Measurements from ENCODE around the gene RALY.
A peak's percentile ranks its signal among the peaks of the same experiment; 100 is the strongest.

RALY gene

DNA sequence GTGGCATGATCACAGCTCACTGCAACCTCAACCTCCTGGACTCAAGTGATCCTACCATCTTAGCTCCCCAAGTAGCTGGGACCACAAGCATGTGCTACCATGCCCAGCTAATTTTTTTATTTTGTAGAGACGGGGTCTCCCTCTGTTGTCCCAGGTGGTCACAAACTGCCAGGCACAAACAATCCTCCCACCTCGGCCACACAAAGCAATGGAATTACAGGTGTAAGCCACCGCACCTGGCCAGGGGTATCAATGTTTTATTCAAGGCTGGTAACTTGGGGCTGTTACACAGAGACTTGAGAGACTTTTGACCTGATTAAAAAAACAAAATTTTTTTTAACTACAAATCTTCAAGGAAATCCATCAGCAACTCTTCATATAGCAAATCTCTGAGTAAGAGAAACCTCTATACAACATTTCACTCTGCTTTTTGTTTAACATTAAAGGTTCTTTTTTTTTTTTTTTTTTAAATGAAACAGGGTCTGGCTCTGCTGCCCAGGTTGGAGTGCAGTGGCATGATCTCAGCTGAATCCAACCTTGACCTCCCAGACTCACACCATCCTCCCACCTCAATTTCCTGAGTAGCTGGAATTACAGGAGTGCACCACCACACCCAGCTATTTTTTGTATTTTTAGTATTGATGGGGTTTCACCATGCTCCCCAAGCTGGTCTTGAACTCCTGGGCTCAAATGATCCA, 112.4 kb downstream of the RALY start:
- peaks cover 5% of the 10 kb centered on the region for H3K4me1 ChIP-seq (ENCODE audit: control insufficient read depth, insufficient read depth, low read length, poor library complexity, severe bottlenecking)
- 100% methylated on average over 1 to 3 of the region's 3 CpGs for WGBS, 2 experiments (ENCODE audit: insufficient coverage in 2 of 2)
- peaks cover 93% of the 10 kb centered on the region for H3K36me3 ChIP-seq (ENCODE audit: control insufficient read depth, insufficient read depth, low read length)
- no peak overlapping the region for H3K27ac ChIP-seq (ENCODE audit: low read depth, low read length, severe bottlenecking)
- no peaks in the 10 kb centered on the region for H3K9me3 ChIP-seq (ENCODE audit: control insufficient read depth, low read length)
- no peak overlapping the region for H3K4me3 ChIP-seq (ENCODE audit: extremely low read depth, insufficient read depth, low read length, poor library complexity, severe bottlenecking)

DNA sequence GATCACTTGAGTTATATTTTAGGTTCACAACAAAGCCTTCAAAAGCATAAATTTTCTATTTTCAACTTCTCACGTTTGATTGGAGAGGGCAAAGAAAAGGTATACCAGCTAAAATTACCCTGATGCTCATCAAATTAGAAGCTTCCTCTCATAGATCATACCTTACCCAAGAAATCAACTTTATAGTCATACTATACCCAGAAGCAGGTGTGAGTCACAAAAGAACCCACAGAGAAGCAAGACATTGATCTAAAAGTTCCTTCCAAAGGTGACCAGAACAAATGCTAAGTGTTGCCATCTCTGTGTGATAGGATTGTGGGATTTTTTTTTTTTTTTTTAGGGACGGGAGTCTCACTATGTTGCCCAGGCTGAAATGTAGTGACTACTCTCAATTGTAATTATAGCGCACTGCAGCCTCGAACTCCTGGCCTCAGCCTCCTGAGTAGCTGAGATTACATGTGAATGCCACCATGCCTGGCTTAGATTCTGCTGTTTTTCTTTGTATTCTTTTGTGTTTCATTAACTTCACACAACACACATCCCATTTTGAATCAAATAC, 115.0 kb downstream of the RALY start:
- Histone ChIP-seq H3K4me1 (ENCODE audit: control insufficient read depth, insufficient read depth, low read length, poor library complexity, severe bottlenecking) (peaks cover 5% of the 10 kb centered on the region), H3K27ac (ENCODE audit: low read depth, low read length, severe bottlenecking) (no peak overlapping the region), H3K36me3 (ENCODE audit: control insufficient read depth, insufficient read depth, low read length) (peaks cover 67% of the 10 kb centered on the region), H3K4me3 (ENCODE audit: extremely low read depth, insufficient read depth, low read length, poor library complexity, severe bottlenecking) (no peak overlapping the region), H3K9me3 (ENCODE audit: control insufficient read depth, low read length) (no peaks in the 10 kb centered on the region)
- 100% methylated on average over 1 to 2 of the region's 4 CpGs for WGBS, 2 experiments (ENCODE audit: insufficient coverage in 2 of 2)

DNA sequence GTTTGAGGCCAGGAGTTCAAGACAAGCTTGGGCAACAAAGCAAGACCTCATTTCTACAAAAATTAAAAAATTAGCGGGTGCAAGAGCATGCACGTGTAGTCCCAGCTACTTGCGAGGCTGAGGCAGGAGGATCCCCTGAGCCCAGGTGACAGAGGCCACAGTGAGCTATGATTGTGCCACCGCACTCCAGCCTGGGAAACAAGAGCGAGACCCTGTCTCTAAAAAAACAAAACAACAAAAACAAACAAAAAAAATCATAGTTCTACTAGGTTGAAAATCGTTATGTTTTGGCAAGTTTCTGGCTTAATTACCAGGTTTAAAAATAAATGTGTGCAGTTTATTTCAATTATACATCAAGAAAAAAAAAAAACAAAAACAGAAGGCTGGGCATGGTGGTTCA, 115.7 kb downstream of the RALY start:
- 94 to 96% methylated on average over 2 to 3 of the region's 6 CpGs for WGBS, 2 experiments (ENCODE audit: insufficient coverage in 2 of 2)
- peaks cover 60% of the 10 kb centered on the region for H3K36me3 ChIP-seq (ENCODE audit: control insufficient read depth, insufficient read depth, low read length)
- no peak overlapping the region for H3K27ac ChIP-seq (ENCODE audit: low read depth, low read length, severe bottlenecking)
- peaks cover 5% of the 10 kb centered on the region for H3K4me1 ChIP-seq (ENCODE audit: control insufficient read depth, insufficient read depth, low read length, poor library complexity, severe bottlenecking)
- H3K9me3 ChIP-seq (ENCODE audit: control insufficient read depth, low read length) = no peaks in the 10 kb centered on the region
- H3K4me3 ChIP-seq (ENCODE audit: extremely low read depth, insufficient read depth, low read length, poor library complexity, severe bottlenecking) = no peak overlapping the region

GRCh38 chr20:34110025-34110744, 116.5 kb downstream of the RALY start:
- Histone ChIP-seq H3K4me1 (ENCODE audit: control insufficient read depth, insufficient read depth, low read length, poor library complexity, severe bottlenecking) (peaks cover 5% of the 10 kb centered on the region), H3K27ac (ENCODE audit: low read depth, low read length, severe bottlenecking) (no peak overlapping the region), H3K36me3 (ENCODE audit: control insufficient read depth, insufficient read depth, low read length) (peaks cover 54% of the 10 kb centered on the region), H3K4me3 (ENCODE audit: extremely low read depth, insufficient read depth, low read length, poor library complexity, severe bottlenecking) (peak overlapping the region; percentile 99), H3K9me3 (ENCODE audit: control insufficient read depth, low read length) (no peaks in the 10 kb centered on the region)
- WGBS, 2 experiments (ENCODE audit: insufficient coverage in 2 of 2) = 73 to 76% methylated on average over 6 to 7 of the region's 10 CpGs

DNA sequence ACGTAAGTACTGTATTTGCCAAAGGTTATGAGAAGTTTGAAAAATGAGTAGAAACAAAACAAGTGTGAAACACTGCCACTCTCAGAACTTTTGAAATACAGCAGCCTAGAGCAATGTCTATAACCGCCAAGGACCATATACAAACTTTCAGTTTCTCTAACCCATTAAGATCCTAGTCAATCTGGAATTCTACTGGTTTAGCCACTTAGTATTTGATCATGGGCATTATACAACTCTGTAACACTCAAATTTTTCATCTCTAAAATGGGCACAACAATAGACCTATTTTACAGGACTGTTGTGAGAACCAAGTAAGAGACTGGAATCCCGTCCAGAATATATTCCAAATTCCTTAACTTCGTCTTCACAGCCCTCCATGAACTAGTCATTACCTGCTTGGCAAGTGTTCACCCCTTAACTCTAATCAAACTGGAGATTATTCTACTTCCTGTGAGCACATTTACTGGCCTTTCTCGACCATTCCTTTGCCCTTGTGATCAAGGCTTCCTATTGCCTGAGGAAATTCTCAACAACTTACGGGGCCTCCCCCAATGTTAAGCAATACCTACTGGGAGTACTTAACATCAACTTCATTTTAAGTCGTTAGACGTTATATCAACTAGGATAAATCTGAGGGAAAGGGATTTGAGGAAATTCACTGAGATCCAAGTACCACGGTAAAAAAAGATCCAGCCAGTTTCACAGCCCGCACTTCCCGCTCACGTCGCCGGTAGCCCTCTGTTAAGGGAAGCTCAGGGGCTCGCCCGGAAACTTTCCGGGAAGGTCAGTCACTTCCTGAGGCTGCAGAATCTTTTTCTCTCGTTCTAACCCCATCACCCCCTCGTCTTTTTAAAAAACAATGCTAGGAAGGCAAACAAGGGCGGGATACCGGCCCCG, 117.3 kb downstream of the RALY start:
- peaks cover 46% of the 10 kb centered on the region for H3K36me3 ChIP-seq (ENCODE audit: control insufficient read depth, insufficient read depth, low read length)
- H3K4me1 ChIP-seq (ENCODE audit: control insufficient read depth, insufficient read depth, low read length, poor library complexity, severe bottlenecking) = peaks cover 5% of the 10 kb centered on the region
- H3K4me3 ChIP-seq (ENCODE audit: extremely low read depth, insufficient read depth, low read length, poor library complexity, severe bottlenecking) = peak overlapping the region; percentile 99
- peak overlapping the region; percentile 99 for H3K27ac ChIP-seq (ENCODE audit: low read depth, low read length, severe bottlenecking)
- no peaks in the 10 kb centered on the region for H3K9me3 ChIP-seq (ENCODE audit: control insufficient read depth, low read length)
- 4 to 5% methylated on average over 17 to 19 of the region's 22 CpGs for WGBS, 2 experiments (ENCODE audit: insufficient coverage in 2 of 2)

- peak within 1 kb of the TSS; percentile 99 for H3K27ac ChIP-seq (ENCODE audit: low read depth, low read length, severe bottlenecking)
- peaks cover 36% of the 10 kb centered on the region for H3K36me3 ChIP-seq (ENCODE audit: control insufficient read depth, insufficient read depth, low read length)
- 0% methylated on average over 60 to 73 of the region's 81 CpGs for WGBS, 2 experiments (ENCODE audit: insufficient coverage in 2 of 2)
- peak within 1 kb of the TSS; percentile 99 for H3K4me3 ChIP-seq (ENCODE audit: extremely low read depth, insufficient read depth, low read length, poor library complexity, severe bottlenecking)
- H3K4me1 ChIP-seq (ENCODE audit: control insufficient read depth, insufficient read depth, low read length, poor library complexity, severe bottlenecking) = peaks cover 5% of the 10 kb centered on the region
- H3K9me3 ChIP-seq (ENCODE audit: control insufficient read depth, low read length) = no peaks in the 10 kb centered on the region
Observed at GRCh38 chr20:34111702-34112599, 118.2 kb downstream of the RALY start, which contains the start of gene EIF2S2. Gene EIF2S2, minus strand, starts transcription at chr20:34112243. Its CDS starts 133 bp downstream, at chr20:34112110.

DNA sequence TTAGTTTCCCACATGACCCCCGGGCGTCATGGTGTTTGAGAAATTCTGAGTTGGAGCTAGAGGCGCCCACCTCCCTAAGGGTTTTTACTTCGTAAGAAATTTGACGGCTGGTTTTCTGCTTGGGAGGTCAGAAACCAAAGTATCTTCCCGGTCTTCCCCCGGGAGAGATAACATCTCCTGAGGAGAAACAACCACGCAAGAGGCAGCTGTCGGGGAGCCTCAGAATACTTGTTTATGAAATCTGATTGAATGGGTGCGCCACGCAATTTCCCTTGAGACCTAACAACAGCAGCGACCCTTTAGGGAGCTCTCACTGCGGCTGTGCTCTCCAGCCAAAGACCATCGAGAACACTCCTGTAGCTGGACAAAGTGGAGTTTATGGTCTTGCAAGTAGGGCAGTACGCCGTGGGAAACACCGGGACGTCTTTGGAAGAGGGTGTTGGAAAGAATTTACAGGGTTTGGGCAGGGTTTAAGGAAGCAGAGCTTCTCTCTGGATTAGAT, 118.9 kb downstream of the RALY start:
- Histone ChIP-seq H3K27ac (ENCODE audit: low read depth, low read length, severe bottlenecking) (peak overlapping the region; percentile 99), H3K4me1 (ENCODE audit: control insufficient read depth, insufficient read depth, low read length, poor library complexity, severe bottlenecking) (peaks cover 5% of the 10 kb centered on the region), H3K9me3 (ENCODE audit: control insufficient read depth, low read length) (no peaks in the 10 kb centered on the region), H3K36me3 (ENCODE audit: control insufficient read depth, insufficient read depth, low read length) (peaks cover 30% of the 10 kb centered on the region), H3K4me3 (ENCODE audit: extremely low read depth, insufficient read depth, low read length, poor library complexity, severe bottlenecking) (peak overlapping the region; percentile 99)
- WGBS, 2 experiments (ENCODE audit: insufficient coverage in 2 of 2) = 5 to 19% methylated on average over 11 to 15 of the region's 18 CpGs

- Histone ChIP-seq H3K27ac (ENCODE audit: low read depth, low read length, severe bottlenecking) (no peak overlapping the region), H3K9me3 (ENCODE audit: control insufficient read depth, low read length) (no peaks in the 10 kb centered on the region), H3K4me3 (ENCODE audit: extremely low read depth, insufficient read depth, low read length, poor library complexity, severe bottlenecking) (no peak overlapping the region), H3K36me3 (ENCODE audit: control insufficient read depth, insufficient read depth, low read length) (peaks cover 8% of the 10 kb centered on the region), H3K4me1 (ENCODE audit: control insufficient read depth, insufficient read depth, low read length, poor library complexity, severe bottlenecking) (no peaks in the 10 kb centered on the region)
- WGBS, 2 experiments (ENCODE audit: insufficient coverage in 2 of 2) = 93% methylated on average over 2 of the region's 4 CpGs
Observed at GRCh38 chr20:34114809-34115208, 121.1 kb downstream of the RALY start.

DNA sequence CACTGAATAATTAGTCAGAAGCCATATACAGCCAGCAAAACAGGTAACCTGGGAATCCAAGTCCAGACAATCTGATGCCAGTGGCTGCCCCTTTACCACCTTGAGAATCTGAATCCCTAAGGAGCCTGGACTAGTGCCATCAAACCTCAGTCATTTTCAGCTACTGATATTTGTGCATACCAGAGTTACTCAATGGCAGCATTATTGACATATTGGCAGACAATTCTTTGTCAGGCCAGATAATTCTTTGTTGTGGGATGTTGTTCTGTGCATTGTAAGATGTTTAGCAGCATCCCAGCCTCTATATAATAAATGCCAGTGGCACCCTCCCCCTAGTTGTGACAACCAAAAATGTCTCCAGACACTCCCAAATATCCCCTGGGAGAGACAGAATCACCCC, 121.5 kb downstream of the RALY start:
- peaks cover 4% of the 10 kb centered on the region for H3K36me3 ChIP-seq (ENCODE audit: control insufficient read depth, insufficient read depth, low read length)
- H3K4me3 ChIP-seq (ENCODE audit: extremely low read depth, insufficient read depth, low read length, poor library complexity, severe bottlenecking) = no peak overlapping the region
- no peak overlapping the region for H3K27ac ChIP-seq (ENCODE audit: low read depth, low read length, severe bottlenecking)
- no peaks in the 10 kb centered on the region for H3K9me3 ChIP-seq (ENCODE audit: control insufficient read depth, low read length)
- no peaks in the 10 kb centered on the region for H3K4me1 ChIP-seq (ENCODE audit: control insufficient read depth, insufficient read depth, low read length, poor library complexity, severe bottlenecking)
